WTC11 (cell line): ENCODE results near the gene CHRNG.

ENCODE experiments used
- NR1H2 ChIP-seq: sonication (generic); formaldehyde crosslinking; IDR thresholded peaks from 2 replicates; pipeline ENCODE4 v1.9.0; 2021; ENCODE audit warnings: mild to moderate bottlenecking, moderate library complexity, missing genetic modification reagents
- TF ChIP-seq, protein P1 (sequence below): sonication (generic); formaldehyde crosslinking; IDR thresholded peaks from 2 replicates; pipeline ENCODE4 v1.8.0; 2022; ENCODE audit warnings: mild to moderate bottlenecking, missing genetic modification reagents

GRCh38 chr2:232543491-232543890 is 4.0 kb downstream of the CHRNG start:
- TF ChIP-seq, protein P1, sequence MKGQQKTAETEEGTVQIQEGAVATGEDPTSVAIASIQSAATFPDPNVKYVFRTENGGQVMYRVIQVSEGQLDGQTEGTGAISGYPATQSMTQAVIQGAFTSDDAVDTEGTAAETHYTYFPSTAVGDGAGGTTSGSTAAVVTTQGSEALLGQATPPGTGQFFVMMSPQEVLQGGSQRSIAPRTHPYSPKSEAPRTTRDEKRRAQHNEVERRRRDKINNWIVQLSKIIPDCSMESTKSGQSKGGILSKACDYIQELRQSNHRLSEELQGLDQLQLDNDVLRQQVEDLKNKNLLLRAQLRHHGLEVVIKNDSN: no peak
- TF ChIP-seq NR1H2 (CRISPR knock-in tag): no peak
